DND-41 (cell line): Measurements from ENCODE around the gene SEL1L2.

Source experiments
- EZH2 ChIP-seq: IDR thresholded peaks from 3 replicates; pipeline ENCODE4 v1.6.1; 2012; ENCODE audit warnings: borderline replicate concordance, low read depth, mild to moderate bottlenecking, moderate library complexity, low read length, inconsistent platforms; ENCODE audit not compliant: severe bottlenecking
- TF ChIP-seq, protein P1 (sequence below): IDR thresholded peaks from 2 replicates; pipeline ENCODE4 v1.5.1; 2012; ENCODE audit warnings: borderline replicate concordance, low read length, moderate library complexity, mild to moderate bottlenecking; ENCODE audit not compliant: poor library complexity, severe bottlenecking; ENCODE audit errors: extremely low read depth

DNA sequence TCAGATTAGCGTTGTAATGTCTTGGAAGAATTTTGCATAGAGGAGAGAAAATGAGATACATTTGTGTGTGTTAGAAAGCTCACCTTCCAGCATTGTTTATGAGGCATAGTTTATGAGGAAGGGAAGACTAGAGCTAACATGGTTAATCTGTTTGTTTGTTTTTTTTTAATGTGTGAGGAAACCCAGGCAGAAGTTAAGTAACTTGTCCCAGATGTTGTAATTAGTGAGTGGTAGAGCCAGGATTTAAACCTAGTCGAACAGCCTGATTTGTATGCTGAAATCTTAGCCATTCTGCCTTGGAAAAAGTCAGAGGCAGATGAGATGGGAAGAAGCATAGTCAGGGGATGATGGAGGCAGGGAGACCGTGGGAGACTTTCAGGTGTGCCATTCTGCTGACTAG lies 176.5 kb downstream of the SEL1L2 start:
- TF ChIP-seq, protein P1, sequence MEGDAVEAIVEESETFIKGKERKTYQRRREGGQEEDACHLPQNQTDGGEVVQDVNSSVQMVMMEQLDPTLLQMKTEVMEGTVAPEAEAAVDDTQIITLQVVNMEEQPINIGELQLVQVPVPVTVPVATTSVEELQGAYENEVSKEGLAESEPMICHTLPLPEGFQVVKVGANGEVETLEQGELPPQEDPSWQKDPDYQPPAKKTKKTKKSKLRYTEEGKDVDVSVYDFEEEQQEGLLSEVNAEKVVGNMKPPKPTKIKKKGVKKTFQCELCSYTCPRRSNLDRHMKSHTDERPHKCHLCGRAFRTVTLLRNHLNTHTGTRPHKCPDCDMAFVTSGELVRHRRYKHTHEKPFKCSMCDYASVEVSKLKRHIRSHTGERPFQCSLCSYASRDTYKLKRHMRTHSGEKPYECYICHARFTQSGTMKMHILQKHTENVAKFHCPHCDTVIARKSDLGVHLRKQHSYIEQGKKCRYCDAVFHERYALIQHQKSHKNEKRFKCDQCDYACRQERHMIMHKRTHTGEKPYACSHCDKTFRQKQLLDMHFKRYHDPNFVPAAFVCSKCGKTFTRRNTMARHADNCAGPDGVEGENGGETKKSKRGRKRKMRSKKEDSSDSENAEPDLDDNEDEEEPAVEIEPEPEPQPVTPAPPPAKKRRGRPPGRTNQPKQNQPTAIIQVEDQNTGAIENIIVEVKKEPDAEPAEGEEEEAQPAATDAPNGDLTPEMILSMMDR = no peak
- no peak for TF ChIP-seq EZH2
